ENCODE measurements around the gene COX8C.
"Not testable (repeated sequence)": the region's sequence is repeated elsewhere in the genome, so short reads cannot be mapped to it uniquely, and the experiment has no call there.

The COX8C gene

DNA sequence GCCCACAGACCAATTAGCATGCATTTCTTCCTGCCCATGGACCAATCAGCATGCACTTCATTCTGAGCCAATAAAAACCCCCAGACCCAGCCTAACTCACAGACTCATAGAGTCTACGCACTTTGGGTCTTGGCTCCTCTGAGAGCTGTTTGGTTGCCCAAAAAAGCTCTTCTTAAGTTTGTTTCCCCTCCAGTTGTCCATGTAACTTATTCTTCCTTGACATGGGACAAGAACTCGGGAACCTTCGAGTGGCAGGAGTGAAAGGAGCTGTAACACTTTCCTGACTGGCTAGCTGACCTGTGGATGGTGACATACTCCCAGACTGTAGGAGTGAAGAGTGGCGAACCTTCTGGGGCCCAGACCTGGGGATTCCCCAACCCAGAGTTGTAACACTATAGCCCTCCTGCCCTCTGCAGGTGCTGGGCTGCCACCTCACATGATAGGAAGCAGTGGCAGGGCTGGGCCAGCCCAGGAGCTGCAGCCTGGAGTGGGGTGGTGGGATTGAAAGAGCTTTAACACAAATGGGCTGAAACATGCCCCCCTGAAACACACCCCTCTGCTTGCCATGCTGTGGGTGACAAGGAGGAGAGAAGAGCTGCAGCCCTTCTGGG is 9.7 kb upstream of the COX8C start:
- H3K4me1 ChIP-seq (ENCODE audit: insufficient read depth, low read length), result peaks cover 20% of the 10 kb centered on the region
- 0 out of 2 replicates have a peak, but pooled peaks cover 9% of the 10 kb centered on the region for H3K36me3 ChIP-seq (ENCODE audit: insufficient read depth, low read length)
- H3K9ac ChIP-seq (ENCODE audit: low read depth, low read length), result no peak overlapping the region
- no peaks in the 10 kb centered on the region for H3K27me3 ChIP-seq (ENCODE audit: insufficient read depth, low read length)
- peaks cover 32% of the 10 kb centered on the region for H3K9me3 ChIP-seq (ENCODE audit: insufficient read depth, low read depth, low read length)
- H3K27ac ChIP-seq (ENCODE audit: low read depth, low read length), result no peak overlapping the region
- no peak overlapping the region for H3K4me3 ChIP-seq (ENCODE audit: low read length)
- 98% methylated on average over 4 of the region's 4 CpGs for WGBS

DNA sequence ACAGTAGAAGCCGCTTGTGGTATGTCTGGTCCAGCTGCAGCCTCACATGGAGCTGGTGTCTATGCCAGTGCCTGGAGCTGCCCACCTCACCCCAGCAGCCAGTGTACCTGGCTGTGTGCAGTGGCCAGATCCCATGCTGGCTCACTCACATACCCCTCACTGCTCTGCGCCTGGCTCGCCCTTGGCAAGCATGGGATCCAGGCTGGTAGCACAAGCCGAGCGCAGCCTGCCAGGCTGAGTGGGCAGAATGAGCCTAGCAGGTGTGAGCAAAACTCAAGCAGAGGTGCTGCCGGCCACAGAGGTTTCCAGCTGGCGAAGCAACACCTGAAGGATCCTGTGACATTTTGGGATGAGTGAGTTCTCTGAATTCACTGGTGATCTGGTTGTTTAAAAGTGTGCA is 9.1 kb upstream of the COX8C start:
- Histone ChIP-seq H3K27ac (ENCODE audit: low read depth, low read length) (no peak overlapping the region), H3K9ac (ENCODE audit: low read depth, low read length) (no peak overlapping the region), H3K4me1 (ENCODE audit: insufficient read depth, low read length) (peaks cover 20% of the 10 kb centered on the region), H3K27me3 (ENCODE audit: insufficient read depth, low read length) (no peaks in the 10 kb centered on the region), H3K36me3 (ENCODE audit: insufficient read depth, low read length) (0 out of 2 replicates have a peak, but pooled peaks cover 9% of the 10 kb centered on the region), H3K4me3 (ENCODE audit: low read length) (no peak overlapping the region), H3K9me3 (ENCODE audit: insufficient read depth, low read depth, low read length) (peaks cover 38% of the 10 kb centered on the region)
- 97% methylated on average over 7 of the region's 7 CpGs for WGBS

DNA sequence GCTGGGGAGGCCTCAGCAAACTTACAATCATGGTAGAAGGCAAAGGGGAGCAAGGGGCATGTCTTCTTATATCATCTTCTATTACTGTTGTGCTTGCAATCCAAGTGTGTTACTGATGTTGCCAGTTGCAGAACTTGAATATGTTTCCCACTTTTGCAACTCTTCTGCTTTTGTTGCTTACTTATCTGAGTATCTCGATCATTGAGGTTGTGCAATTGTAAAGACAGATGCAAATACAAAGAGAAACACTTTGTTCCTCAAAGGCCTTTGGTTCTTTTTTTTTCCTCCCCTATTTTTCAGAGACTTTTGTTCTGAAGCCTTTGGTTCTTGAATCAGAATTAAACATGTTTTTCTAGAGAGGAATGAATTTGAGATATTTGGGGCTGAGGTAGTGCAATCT is 3.7 kb upstream of the COX8C start:
- no peaks in the 10 kb centered on the region for H3K27me3 ChIP-seq (ENCODE audit: insufficient read depth, low read length)
- WGBS, result 80% methylated on average over 1 of the region's 1 CpG
- H3K4me3 ChIP-seq (ENCODE audit: low read length), result no peak overlapping the region
- peaks cover 24% of the 10 kb centered on the region for H3K4me1 ChIP-seq (ENCODE audit: insufficient read depth, low read length)
- H3K27ac ChIP-seq (ENCODE audit: low read depth, low read length), result peak overlapping the region; percentile 95
- 0 out of 2 replicates have a peak, but pooled peaks cover 9% of the 10 kb centered on the region for H3K36me3 ChIP-seq (ENCODE audit: insufficient read depth, low read length)
- H3K9ac ChIP-seq (ENCODE audit: low read depth, low read length), result peak overlapping the region; percentile 61; the same call in 1 of the 2 replicates
- peaks cover 34% of the 10 kb centered on the region for H3K9me3 ChIP-seq (ENCODE audit: insufficient read depth, low read depth, low read length)

DNA sequence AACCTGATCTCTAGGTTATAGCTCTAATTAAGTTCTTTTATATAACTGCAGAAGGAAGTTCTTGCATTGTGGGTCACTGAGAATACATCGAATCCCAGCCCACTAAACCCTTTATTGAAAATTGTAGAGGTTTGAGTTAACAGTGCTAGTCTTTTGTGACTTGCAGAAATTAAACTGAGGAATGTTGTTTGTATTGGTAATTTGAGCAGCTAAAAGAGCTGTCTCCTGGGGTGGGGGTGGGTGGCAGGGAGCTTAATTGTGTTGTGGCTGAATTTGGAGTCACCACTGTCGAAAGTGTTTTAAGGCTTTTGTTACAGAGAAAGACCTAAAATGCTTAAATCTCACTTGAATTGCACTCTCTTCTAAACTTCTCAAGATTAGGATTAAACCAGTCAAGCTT is 3.2 kb upstream of the COX8C start:
- H3K36me3 ChIP-seq (ENCODE audit: insufficient read depth, low read length), result 0 out of 2 replicates have a peak, but pooled peaks cover 9% of the 10 kb centered on the region
- H3K9ac ChIP-seq (ENCODE audit: low read depth, low read length), result peak overlapping the region; percentile 70
- H3K27ac ChIP-seq (ENCODE audit: low read depth, low read length), result peak overlapping the region; percentile 95
- H3K4me3 ChIP-seq (ENCODE audit: low read length), result peak overlapping the region; percentile 30
- WGBS, result 21% methylated on average over 2 of the region's 2 CpGs
- H3K4me1 ChIP-seq (ENCODE audit: insufficient read depth, low read length), result peaks cover 24% of the 10 kb centered on the region
- H3K27me3 ChIP-seq (ENCODE audit: insufficient read depth, low read length), result no peaks in the 10 kb centered on the region
- H3K9me3 ChIP-seq (ENCODE audit: insufficient read depth, low read depth, low read length), result peaks cover 34% of the 10 kb centered on the region

DNA sequence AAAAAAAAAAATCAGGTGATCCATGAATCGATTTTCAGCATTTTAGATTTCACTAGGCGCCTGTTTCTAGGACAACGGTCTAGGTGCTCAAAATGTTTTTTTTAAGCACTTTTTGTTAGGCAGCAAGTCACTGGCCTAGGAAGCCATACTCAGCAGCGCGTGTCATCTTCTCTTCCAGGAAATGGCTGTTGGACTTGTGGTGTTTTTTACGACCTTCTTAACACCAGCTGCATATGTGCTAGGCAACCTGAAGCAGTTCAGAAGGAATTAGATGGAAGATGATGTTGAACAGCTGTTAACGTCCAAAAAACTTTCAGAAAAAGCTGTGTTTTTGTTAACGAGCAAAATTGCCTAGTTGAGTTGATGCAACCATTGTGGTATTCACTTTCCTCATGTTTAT is 868 bp downstream of the COX8C start:
- WGBS, result 95% methylated on average over 8 of the region's 8 CpGs
- Histone ChIP-seq H3K27me3 (ENCODE audit: insufficient read depth, low read length) (no peaks in the 10 kb centered on the region), H3K4me3 (ENCODE audit: low read length) (no peak overlapping the region), H3K9me3 (ENCODE audit: insufficient read depth, low read depth, low read length) (peaks cover 9% of the 10 kb centered on the region), H3K9ac (ENCODE audit: low read depth, low read length) (no peak overlapping the region), H3K27ac (ENCODE audit: low read depth, low read length) (no peak overlapping the region), H3K36me3 (ENCODE audit: insufficient read depth, low read length) (no peaks in the 10 kb centered on the region), H3K4me1 (ENCODE audit: insufficient read depth, low read length) (peaks cover 29% of the 10 kb centered on the region)

DNA sequence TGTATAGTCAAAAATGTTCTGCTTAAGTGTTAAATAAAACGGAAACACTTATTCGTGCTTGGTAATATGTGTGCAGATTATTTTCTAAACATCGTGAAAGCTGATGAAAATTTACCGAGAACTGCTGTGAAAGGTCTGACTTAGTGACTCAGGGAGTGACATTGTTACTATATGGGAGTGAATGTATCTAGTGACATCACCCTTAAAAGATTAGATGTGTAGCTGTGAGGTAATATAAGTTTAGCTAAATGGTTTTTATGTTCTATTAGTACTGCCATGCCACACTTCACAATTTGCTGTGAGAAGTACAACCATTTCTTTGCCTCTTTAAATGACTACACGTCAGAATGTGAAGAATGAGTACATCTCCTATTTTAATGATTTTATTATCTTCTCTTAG is 1.3 kb downstream of the COX8C start:
- Histone ChIP-seq H3K4me1 (ENCODE audit: insufficient read depth, low read length) (peaks cover 28% of the 10 kb centered on the region), H3K36me3 (ENCODE audit: insufficient read depth, low read length) (no peaks in the 10 kb centered on the region)
- WGBS, result 97% methylated on average over 5 of the region's 5 CpGs

DNA sequence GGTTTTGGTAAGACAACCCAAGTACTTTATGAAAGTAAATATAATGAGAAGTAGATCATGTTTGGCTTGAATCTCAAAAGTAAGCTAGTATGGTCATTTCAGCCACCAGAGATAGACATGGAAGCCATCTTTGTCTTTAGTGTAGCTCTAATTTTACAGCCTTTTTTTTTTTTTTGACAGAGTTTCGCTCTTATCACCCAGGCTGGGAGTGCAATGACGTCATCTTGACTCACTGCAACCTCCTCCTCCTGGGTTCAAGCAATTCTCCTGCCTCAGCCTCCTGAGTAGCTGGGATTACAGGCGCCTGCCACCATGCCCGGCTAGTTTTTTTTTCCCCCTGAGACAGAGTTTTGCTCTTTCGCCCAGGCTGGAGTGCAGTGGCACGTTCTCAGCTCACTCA is 7.9 kb downstream of the COX8C start:
- WGBS, result 96% methylated on average over 6 of the region's 6 CpGs
- not testable (repeated sequence) for H3K4me1 ChIP-seq (ENCODE audit: insufficient read depth, low read length); H3K9ac ChIP-seq (ENCODE audit: low read depth, low read length); H3K9me3 ChIP-seq (ENCODE audit: insufficient read depth, low read depth, low read length); H3K27me3 ChIP-seq (ENCODE audit: insufficient read depth, low read length); H3K4me3 ChIP-seq (ENCODE audit: low read length); H3K36me3 ChIP-seq (ENCODE audit: insufficient read depth, low read length); H3K27ac ChIP-seq (ENCODE audit: low read depth, low read length)

More for the DNA sequence above, 1.3 kb downstream of the COX8C start:
- Histone ChIP-seq H3K4me3 (ENCODE audit: low read length) (no peak overlapping the region), H3K9ac (ENCODE audit: low read depth, low read length) (no peak overlapping the region), H3K27me3 (ENCODE audit: insufficient read depth, low read length) (no peaks in the 10 kb centered on the region), H3K27ac (ENCODE audit: low read depth, low read length) (no peak overlapping the region), H3K9me3 (ENCODE audit: insufficient read depth, low read depth, low read length) (peaks cover 7% of the 10 kb centered on the region)

DNA sequence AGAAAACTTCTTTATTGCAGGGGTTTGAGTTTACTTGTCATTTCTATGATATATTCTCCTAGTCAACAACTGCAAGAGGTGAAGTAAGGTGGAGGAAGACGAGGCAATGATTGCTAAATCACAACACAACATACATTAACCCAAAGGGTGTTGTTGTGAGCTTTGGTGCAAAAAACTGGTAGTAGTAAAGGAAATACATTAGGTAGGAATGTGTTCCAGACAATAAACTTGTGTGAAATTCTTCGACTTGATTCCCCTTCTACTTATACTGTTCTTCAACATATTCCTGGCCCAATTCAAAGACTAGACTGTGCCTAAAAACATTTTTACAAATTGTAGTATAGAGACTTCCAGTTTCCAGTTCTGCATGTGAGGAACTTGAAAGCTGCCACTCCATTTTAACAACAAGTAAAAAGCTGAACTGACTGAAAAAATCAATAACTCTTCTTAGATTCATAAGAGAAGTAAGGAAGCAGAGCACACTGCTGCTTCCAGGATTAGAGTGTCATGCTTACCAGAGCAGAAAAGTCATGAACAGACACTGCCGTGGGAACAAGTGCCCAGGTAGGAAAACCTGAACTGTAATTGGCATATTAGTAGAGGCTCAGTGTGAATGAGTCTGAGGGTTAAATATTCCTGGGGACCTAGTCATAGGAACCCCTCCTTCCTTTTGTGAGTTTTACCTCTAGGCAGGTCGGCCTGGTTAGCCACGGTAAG is 22.2 kb downstream of the COX8C start:
- Histone ChIP-seq H3K9me3 (ENCODE audit: insufficient read depth, low read depth, low read length) (no peaks in the 10 kb centered on the region), H3K4me1 (ENCODE audit: insufficient read depth, low read length) (no peaks in the 10 kb centered on the region), H3K27ac (ENCODE audit: low read depth, low read length) (no peak overlapping the region), H3K36me3 (ENCODE audit: insufficient read depth, low read length) (no peaks in the 10 kb centered on the region), H3K9ac (ENCODE audit: low read depth, low read length) (no peak overlapping the region), H3K4me3 (ENCODE audit: low read length) (no peak overlapping the region), H3K27me3 (ENCODE audit: insufficient read depth, low read length) (no peaks in the 10 kb centered on the region)
- WGBS, result 90% methylated on average over 4 of the region's 5 CpGs

DNA sequence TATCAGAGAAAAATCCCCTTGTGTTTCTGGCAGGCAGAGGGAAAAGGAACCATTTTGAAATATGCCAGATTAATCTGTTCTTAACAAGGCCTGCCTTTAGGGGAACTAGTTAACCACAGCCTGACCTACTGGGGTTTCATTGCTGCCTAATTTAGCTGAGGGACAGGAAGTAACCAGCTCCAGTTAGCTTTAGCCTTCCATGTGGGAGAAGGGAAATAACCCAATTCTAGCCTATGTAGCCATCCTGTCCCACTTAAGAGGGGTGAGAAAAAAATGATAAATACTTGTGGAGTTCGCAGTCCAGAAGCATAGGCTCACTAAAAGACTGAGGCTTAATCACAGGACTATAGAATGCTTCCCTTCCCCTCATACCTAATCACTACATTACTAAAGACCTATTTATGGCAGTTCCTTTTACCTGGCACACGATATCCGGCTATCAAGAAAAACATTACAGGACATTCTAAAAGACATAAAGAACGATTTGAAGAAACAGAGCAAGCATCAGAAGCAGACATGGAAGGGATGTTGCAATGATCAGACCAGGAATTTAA is 22.8 kb downstream of the COX8C start:
- Histone ChIP-seq H3K36me3 (ENCODE audit: insufficient read depth, low read length) (no peaks in the 10 kb centered on the region), H3K9me3 (ENCODE audit: insufficient read depth, low read depth, low read length) (no peaks in the 10 kb centered on the region), H3K27me3 (ENCODE audit: insufficient read depth, low read length) (no peaks in the 10 kb centered on the region), H3K9ac (ENCODE audit: low read depth, low read length) (no peak overlapping the region), H3K4me1 (ENCODE audit: insufficient read depth, low read length) (no peaks in the 10 kb centered on the region), H3K27ac (ENCODE audit: low read depth, low read length) (no peak overlapping the region), H3K4me3 (ENCODE audit: low read length) (no peak overlapping the region)
- WGBS, result 94% methylated on average over 4 of the region's 4 CpGs

DNA sequence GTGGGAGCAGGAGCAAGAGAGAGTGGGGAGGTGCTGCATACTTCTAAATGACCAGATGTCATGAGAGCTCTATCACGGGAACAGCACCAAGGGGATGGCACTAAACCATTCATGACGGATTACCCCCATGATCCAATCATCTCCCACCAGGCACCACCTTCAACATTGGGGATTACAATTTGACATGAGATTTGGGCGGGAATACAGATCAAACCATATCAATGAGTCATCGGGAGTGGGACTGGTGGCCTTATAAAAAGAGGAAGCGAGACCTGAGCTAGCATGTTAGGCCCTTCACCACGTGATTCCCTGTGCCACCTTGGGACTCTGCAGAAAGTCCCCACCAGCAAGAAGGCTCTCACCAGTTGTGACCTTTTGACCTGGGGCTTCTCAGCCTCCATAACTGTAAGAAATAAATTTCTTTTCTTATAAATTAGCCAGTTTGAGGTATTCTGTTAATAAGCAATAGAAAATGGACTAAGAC is 28.7 kb downstream of the COX8C start:
- H3K36me3 ChIP-seq (ENCODE audit: insufficient read depth, low read length), result no peaks in the 10 kb centered on the region
- no peak overlapping the region for H3K9ac ChIP-seq (ENCODE audit: low read depth, low read length)
- H3K27ac ChIP-seq (ENCODE audit: low read depth, low read length), result no peak overlapping the region
- H3K4me3 ChIP-seq (ENCODE audit: low read length), result no peak overlapping the region
- WGBS, result 90% methylated on average over 6 of the region's 6 CpGs
- no peaks in the 10 kb centered on the region for H3K27me3 ChIP-seq (ENCODE audit: insufficient read depth, low read length)
- H3K9me3 ChIP-seq (ENCODE audit: insufficient read depth, low read depth, low read length), result no peaks in the 10 kb centered on the region
- H3K4me1 ChIP-seq (ENCODE audit: insufficient read depth, low read length), result no peaks in the 10 kb centered on the region

DNA sequence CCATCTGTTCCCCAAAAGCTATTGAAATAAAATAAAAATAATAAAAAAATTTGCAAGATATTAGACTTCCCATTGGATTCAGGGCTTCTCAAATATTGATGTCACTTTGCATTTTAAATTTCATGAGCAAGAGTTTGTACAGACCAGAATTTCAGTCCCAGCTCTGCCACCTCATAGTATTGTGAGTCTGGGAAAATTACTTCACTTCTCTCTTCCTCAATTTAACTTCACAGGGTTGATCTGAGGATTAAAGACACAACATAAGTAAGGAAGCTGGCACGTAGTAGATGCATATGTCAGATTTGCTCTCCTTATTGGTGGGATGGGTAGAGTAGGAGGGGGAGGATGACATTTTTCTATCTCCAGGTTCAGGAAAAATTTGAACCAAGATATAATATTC is 32.8 kb downstream of the COX8C start:
- Histone ChIP-seq H3K9me3 (ENCODE audit: insufficient read depth, low read depth, low read length) (no peaks in the 10 kb centered on the region), H3K4me1 (ENCODE audit: insufficient read depth, low read length) (no peaks in the 10 kb centered on the region), H3K27ac (ENCODE audit: low read depth, low read length) (no peak overlapping the region), H3K4me3 (ENCODE audit: low read length) (no peak overlapping the region), H3K9ac (ENCODE audit: low read depth, low read length) (no peak overlapping the region), H3K36me3 (ENCODE audit: insufficient read depth, low read length) (no peaks in the 10 kb centered on the region), H3K27me3 (ENCODE audit: insufficient read depth, low read length) (no peaks in the 10 kb centered on the region)
- 100% methylated on average over 1 of the region's 1 CpG for WGBS

Data from HUES64 (cell line).